GM19372 (cell line): ENCODE measurements around the gene KRT1.
"Not testable (repeated sequence)": the region's sequence is repeated elsewhere in the genome, so short reads cannot be mapped to it uniquely, and the experiment has no call there.

Source experiments
- ATAC-seq: cut with Tn5 transposase; IDR thresholded peaks from one replicate; pipeline ENCODE4 v1.9.1; 2021; ENCODE audit warnings: mild to moderate bottlenecking, low read depth, moderate library complexity; ENCODE audit not compliant: unreplicated experiment

KRT1 gene

GRCh38 chr12:52683575-52684300 lies 3.5 kb upstream of the KRT1 start:
- no peak for ATAC-seq

GRCh38 chr12:52682938-52683574 lies 2.8 kb upstream of the KRT1 start:
- no peak for ATAC-seq

DNA sequence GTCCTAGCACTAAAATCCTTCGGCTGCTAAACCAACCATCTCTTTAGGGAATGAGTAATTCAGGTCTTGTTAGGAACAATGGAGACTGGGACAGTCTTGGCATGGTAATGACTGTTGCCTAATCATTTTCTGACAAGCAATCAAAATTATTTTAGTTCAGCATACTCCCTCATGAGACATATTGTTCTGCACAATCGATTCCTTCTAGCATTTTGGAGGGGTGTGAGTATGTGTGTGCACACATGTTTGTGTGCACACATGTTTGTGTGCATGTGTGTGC lies 2.1 kb upstream of the KRT1 start:
- ATAC-seq, result no peak

- ATAC-seq, result no peak
Observed at GRCh38 chr12:52681526-52682380, 1.5 kb upstream of the KRT1 start.

DNA sequence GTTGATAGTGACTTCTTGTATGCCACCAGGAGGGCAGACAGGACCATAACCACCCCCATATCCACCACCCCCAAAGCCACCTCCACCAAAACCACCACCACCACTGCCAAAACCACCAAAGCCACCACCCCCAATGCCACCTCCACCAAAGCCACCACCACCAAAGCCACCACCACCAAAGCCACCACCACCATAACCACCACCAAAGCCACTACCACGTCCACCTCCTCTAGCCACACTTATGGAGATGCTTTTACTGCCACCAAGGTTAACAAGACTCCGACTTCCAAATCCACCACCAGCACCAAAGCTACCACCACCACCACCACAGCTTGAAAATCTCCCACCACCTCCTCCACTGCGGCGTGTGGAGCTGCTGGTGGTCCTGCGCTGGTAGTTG lies 332 bp downstream of the KRT1 start:
- no peak for ATAC-seq

DNA sequence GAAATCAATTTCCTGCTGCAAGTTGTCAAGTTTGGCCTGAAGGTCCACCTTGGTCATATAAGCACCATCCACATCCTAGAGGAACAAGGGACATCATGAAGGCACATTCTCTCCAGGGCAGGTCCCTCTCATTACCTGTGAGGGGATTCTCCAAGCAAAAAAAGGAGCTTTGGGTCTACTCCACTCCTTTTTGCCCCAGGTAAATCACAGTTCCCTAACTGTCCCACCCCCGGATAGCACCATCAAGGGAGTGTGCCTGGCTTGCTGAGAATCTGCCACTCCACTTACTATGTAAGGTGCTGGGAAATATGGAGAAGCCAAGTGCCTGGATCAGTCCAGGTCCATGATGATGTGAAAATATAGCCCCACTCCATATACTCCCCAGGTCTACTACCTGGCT lies 2.5 kb downstream of the KRT1 start:
- no peak for ATAC-seq

- no peak for ATAC-seq
Observed at GRCh38 chr12:52677126-52677525, 3.1 kb downstream of the KRT1 start.

DNA sequence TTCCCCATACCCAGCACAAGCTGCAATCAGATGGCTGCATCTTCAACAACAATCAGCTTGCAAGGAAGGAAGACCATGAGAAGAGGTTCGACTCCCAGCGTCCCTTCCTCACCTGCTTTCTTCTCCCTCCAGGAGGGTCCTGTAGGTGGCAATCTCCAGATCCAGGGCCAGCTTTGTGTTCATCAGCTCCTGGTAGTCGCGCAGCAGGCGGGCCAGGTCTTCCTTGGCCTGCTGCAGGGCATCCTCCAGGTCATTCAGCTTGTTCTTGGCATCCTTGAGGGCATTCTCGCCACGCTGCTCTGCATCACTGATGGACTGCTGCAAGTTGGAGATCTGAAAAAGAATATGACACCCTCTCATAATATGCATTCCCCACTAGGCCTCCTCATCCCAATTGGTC lies 4.0 kb downstream of the KRT1 start:
- ATAC-seq, result no peak

- ATAC-seq, result no peak
Observed at GRCh38 chr12:52675301-52675701, 4.9 kb downstream of the KRT1 start.

DNA sequence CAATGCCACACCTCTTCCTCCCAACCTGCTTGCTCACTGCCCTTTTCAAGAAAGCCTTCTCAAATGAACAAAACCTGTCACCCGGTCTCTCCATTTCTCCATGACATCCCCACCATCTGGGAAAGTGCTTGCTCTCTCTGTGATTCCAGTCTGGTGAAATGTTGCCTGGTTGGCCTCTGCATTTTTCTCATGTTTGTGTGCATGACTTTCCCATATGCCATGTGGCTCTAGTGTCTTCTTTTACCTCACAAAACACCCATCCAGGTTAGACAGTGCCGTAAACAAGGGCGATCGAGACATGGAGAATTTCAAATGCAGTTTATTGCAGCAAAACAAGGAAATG lies 5.8 kb downstream of the KRT1 start:
- ATAC-seq, result no peak

- no peak for ATAC-seq
Observed at GRCh38 chr12:52673713-52674432, 6.3 kb downstream of the KRT1 start.

DNA sequence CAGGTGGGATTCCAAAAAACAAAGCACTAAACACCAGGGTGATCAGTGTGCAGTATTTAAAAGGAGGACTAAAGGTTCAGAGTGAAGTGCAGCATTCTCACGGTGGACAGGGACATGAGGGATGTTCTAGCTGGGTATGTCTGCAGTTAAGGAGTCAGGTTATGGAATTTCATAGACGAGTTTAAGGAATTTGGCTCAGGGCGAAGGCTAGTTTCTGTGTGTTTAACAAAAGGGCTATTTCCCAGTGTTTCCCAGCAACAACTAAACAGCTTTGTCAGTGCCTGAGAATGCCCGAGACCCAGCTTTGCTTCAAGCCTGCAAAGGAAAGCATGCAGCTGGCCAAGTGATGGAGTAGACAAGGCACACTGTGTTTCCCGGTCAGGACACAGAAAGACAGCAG lies 7.0 kb downstream of the KRT1 start:
- ATAC-seq, result no peak

DNA sequence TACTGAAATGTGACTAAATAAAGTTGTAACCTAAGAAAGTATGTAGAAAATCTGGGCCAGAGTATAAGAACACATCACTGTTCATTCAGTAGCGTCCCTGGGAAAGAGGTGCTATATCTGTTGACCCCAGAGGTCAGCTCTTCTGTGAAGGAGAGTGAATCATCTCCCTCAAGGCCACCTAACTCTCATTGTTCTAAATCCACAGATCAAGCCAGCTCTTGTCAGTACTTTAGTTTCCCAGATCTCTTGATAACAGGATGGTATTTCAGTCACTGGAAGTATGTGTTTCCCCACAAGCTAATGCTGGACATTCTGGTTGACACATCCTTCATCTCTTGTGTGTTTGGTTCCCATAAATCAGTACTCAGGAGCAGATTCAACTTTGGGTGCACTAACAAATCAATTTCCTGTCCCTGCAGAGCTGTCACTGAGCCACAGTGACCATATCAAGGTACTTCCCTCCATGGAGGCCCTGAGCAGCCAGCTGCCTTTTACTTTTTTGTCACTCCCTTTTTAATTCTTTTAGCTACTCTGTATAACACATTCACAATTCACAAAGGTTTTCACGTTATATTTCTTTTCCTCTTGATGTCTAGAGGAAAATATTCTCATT lies 7.8 kb downstream of the KRT1 start:
- ATAC-seq, result no peak

- no peak for ATAC-seq
Observed at GRCh38 chr12:52670961-52671360, 9.2 kb downstream of the KRT1 start.

DNA sequence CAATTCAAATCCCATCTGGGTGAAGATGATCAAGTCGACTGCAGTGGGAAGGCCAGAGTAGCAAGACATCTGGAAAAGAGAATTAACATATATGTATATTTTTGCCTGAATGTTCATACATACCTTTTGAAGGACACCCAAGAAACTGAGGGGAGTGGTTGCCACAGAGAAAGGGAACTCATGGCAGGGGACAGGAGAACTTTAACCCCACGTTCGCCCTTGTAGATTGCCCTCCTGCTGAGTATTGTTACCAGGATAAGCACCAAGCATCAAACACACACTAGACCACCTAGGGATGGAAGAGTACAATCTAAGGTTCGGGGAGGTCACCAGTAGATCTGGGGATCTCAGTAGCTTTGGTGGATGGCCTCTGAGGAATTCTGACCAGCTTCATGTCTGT lies 9.7 kb downstream of the KRT1 start:
- ATAC-seq, result no peak

DNA sequence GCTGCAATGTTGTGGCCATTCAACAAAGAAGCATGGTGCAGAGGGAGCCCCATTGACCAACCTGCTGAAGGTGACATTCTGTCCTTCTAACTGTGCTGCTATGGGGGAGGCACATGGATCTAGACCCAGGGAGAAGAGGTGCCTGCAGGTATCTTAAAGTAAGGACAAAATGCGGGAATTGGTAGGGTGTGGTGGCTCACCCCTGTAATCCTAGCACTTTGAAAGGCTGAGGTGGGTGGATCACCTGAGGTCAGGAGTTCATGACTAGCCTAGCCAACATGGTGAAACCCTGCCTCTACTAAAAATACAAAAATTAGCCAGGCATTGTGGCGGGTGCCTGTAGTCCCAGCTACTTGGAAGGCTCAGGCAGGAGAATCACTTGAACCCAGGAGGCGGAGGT lies 10.3 kb downstream of the KRT1 start:
- ATAC-seq, result not testable (repeated sequence)

DNA sequence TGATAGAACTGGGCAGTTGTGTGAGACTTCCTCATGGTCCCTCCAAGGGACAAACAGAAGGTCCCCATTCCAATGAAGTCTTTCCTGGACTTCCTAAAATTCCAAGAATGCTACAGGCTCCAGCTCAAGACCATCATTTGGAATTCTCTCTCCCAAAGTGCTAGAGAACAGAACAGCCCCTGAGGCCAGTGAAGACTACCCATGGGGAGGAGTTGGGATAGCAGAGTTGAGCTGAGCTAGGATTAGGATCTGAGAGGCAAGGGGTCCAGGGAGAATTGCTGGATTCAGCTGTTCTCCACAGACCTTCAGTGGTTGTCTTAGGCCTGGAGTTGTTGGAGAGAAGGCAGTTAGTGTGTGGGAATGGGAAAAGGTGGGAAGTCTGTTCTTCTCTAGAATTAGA lies 10.8 kb downstream of the KRT1 start:
- no peak for ATAC-seq

DNA sequence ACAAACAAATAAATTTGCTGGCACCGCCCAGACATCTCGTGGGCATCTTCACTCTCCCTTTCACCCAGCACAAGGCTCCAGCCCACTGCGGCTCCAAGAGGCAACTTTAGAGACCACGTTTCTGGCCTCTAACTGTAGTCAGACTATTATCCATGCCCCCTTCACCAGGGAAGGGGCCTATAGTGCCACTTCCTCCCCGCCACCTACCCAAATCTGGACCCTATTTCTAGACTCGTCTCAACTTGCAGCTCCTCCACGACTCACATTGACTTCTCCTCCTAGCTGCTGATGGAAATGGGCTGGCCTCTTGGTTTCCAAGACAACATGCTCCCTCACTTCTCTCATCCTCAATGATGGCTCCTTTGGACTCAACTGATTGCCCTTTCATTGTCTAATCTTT lies 12.3 kb downstream of the KRT1 start:
- no peak for ATAC-seq

DNA sequence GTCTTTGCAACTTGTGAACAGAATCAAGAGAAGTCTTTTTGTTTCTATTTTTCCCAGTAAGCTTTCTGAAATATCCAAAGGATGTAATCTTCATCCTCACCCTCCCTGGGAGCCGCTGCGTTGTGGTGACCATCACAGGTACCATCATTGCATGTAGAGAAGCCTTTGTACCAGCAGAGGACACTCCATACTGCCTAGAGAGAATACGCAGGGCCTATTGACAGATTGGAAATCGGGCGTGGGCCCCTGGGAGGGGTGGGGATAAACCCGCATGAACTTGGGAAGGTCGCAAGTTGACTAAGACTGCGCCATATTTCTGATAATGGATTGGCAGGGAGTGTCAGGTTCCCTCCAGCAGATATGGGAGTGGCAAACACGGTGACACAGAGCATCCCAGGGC lies 12.7 kb downstream of the KRT1 start:
- ATAC-seq, result no peak

DNA sequence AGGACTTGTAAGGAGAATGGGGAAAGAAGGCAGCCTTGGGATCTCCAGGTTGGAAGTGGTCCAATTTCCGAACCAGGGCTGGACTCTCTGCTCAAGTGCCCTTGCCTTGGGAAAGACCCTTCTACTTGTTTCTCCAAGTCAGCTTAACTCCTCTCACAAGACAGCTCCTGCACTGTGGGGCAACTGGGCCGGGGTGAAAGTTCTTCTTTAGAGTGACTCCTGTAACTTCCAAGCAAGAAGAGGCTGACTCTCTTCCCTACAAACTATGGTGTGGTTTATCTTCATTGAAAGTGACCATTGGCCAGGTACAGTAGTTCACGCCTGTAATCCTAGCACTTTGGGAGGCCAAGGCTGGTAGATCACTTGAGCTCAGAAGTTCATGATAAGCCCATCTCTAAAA lies 13.7 kb downstream of the KRT1 start:
- no peak for ATAC-seq

- no peak for ATAC-seq
Observed at GRCh38 chr12:52663420-52663819, 16.8 kb downstream of the KRT1 start.
